HG03558 (cell line): ENCODE measurements around the gene POMGNT2.

ENCODE experiments used
- ATAC-seq: cut with Tn5 transposase; IDR thresholded peaks from one replicate; pipeline ENCODE4 v1.9.1; 2021; ENCODE audit warnings: moderate number of reproducible peaks; ENCODE audit not compliant: unreplicated experiment; ENCODE audit errors: extremely low read depth

Gene POMGNT2

GRCh38 chr3:43104039-43104438 lies 1.8 kb downstream of the POMGNT2 start:
- no peak for ATAC-seq

GRCh38 chr3:43102773-43103480 lies 3.0 kb downstream of the POMGNT2 start:
- no peak for ATAC-seq

DNA sequence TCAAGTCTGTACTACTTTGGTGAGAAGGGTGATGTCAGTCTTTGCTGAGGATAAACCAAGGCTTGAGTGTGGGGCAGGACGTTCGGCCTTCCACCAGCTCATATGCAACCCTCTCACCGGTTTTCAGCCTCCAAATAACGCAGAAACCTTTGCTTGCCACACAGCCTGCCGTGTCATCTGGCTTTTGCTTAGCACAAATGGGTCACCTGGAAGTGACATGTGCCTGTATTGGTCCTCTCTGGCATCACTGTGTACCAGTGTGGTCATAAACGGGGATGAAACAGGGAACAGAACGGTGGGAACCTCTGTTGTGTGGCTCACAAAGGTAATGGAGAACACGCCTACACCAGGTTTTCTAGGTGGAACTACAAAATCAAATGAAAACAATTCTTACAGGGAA lies 7.1 kb downstream of the POMGNT2 start:
- ATAC-seq = no peak

GRCh38 chr3:43097400-43098080 lies 8.3 kb downstream of the POMGNT2 start:
- no peak for ATAC-seq

DNA sequence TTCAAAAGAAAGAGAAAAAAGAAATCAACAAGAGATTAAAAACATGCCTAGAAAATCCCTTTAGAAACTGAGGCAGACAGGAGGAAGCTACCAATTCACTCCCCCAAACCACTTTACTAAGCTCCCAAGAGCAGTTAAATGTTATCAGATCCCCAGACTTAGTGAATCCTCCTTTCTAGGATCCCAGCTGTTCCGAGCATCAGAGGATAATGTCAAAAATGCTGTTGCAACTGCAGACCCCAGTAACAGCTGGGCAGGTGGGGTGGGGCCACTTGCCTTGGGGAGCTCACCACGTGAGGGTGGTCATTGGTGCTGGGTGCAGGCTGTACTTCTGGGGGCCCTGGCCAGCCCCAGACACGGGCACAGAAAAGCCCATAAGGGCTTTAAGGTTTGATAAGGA lies 9.1 kb downstream of the POMGNT2 start:
- ATAC-seq = no peak

DNA sequence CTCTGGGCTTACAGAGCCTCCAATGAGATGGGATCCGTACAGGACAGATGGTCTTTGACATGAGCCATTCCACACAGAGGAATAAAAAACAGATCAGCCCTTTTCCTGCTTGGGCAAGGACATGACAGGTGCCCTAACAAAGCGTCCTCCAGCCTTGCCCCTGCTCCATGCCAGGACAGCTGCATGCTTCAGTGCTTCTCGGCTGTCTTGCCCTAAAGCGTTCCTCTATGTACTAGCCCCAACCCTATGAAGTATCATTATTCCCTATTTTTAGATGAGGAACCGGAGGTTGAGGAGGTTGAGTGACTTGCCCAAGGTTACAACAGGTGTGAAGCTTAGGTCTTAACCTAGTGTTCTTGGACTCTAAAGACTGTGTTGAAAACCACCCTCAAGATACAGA lies 10.5 kb downstream of the POMGNT2 start:
- ATAC-seq = no peak

- ATAC-seq = no peak
Measured at GRCh38 chr3:43094851-43095250, 11.0 kb downstream of the POMGNT2 start.

DNA sequence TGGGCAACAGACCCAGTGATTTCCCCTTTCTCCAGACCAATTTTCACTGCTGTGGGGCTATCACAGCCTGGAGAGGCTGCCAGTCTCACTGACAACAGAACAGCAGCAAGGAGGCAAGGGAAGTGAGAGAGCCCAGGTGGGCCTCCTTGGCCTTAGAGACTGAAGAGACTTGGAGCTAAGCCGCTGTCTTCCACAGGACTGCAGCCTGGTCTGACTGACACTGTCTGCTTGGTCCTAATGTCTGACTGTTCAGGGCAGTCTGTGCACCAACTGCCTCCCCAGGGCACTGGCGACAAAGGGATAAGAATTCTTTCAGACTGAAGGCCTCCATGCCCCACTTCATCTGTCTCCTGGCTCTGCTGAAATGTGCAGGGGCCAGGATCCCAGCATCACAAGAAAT lies 11.5 kb downstream of the POMGNT2 start:
- ATAC-seq = no peak

DNA sequence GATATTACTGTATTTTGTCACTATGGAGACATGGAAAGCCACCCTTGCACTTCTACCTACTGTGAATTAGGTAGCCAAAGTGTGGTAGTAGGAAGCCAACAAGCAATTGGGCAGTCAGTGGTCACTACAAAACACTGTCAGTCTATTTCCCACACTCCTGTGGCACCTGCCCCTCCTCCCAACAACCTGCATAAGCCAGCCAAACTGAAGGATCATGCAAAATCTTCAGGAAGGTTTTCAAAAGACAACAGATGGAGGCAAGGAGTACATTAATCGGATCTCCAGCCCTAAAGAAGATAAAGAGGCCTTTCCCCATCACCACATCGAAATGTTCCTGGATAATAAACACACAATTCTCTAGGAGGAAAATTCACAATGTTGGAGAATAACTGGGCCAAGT lies 11.9 kb downstream of the POMGNT2 start:
- ATAC-seq = no peak

DNA sequence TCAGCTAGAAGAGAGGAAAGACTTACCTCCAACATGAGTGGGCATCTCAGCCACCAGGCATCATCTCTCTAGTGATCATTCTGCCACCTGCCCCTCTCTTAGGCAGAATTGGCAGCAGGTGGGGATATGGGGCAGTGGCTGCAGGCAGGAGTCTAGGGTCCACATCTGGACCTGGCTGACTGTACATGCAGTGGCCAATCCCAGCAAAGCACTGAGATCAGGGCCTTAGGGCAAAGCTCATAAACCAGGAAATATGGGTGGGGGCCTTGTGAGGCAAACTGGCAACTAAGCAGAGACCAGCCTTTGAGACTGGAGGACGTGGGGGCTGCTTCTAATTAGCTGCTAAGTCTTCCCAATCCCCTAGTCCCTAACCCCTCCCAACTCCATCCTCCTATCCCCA lies 12.9 kb downstream of the POMGNT2 start:
- no peak for ATAC-seq

- no peak for ATAC-seq
Measured at GRCh38 chr3:43091481-43091880, 14.4 kb downstream of the POMGNT2 start.

GRCh38 chr3:43090238-43090637 lies 15.6 kb downstream of the POMGNT2 start:
- ATAC-seq = no peak

- ATAC-seq = no peak
Measured at GRCh38 chr3:43089081-43089480, 16.8 kb downstream of the POMGNT2 start.

DNA sequence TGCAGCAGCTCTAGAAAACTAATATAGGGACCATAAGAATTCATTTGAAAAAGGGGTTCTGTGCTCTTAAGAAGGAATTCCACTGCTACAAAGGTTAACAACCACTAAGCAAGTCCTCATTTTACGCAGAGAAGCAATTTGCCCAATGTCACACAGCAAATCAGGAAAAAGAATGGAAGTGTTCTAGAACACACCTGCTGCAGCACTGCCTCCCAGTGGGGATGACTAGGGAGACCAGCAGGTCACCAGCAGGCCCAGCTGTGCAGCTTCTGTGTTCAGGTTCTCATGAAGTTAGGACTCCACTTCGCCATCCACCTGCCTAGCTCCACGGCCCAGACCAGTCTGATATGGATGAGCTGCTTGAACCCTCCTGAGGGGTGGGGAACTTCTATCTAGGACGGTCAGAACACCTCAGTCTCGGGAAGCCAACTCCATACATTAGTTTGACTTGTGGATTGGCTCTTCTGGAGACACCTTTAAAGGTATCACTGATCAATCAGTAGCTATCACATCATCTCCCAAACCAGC lies 18.6 kb downstream of the POMGNT2 start:
- ATAC-seq = no peak

DNA sequence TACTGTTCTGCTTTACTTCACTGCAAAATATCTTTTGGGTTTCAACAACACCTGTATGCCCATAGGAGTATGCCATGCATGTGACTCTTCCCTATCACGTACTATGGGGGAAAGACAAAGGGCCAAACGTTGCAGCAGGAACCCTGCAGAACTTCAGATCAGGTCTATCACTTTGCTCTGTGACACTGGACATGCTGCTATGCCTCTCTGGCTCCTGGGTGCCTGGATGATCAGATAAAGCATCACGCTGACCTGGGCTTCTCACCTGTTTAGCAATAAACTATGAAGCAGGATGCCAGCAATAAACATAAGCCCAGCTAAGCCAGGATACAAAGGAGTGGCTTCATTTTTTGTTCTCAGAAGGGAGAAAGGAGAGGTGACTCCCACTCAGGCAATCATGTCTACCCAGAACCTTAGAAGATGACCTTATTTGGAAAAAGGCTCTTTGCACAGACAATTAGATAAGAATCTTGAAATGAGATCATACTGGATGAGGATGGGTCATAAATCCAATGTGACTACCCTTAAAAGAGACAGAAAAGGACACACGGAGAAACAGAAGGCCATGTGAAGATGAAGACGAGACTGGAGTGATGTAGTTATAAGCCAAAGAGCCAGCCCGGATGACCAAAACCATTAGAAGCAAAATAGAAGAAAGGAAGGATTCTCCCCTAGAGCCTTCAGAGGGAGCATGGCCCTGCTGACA lies 19.3 kb downstream of the POMGNT2 start:
- ATAC-seq = no peak

DNA sequence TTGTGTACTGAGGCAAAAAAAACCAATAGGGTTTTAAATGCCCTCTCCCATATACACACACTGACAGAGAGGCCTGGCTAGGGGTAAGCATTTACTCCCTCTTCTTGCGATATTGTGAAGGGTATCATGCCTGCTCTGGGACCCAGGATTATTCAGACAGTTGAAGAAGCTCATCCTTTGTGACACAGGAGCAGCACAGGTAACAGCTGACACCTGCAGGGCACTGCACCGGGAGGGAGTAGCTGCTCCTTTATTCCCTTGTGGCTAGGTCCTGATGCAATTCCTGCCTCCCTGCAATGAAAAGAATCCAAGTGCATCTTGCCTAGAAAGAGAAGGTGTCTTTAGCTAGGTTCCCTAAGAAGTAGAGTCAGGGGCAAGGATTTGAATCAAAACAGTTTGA lies 23.4 kb downstream of the POMGNT2 start:
- no peak for ATAC-seq

GRCh38 chr3:43081796-43082195 lies 24.1 kb downstream of the POMGNT2 start:
- no peak for ATAC-seq

DNA sequence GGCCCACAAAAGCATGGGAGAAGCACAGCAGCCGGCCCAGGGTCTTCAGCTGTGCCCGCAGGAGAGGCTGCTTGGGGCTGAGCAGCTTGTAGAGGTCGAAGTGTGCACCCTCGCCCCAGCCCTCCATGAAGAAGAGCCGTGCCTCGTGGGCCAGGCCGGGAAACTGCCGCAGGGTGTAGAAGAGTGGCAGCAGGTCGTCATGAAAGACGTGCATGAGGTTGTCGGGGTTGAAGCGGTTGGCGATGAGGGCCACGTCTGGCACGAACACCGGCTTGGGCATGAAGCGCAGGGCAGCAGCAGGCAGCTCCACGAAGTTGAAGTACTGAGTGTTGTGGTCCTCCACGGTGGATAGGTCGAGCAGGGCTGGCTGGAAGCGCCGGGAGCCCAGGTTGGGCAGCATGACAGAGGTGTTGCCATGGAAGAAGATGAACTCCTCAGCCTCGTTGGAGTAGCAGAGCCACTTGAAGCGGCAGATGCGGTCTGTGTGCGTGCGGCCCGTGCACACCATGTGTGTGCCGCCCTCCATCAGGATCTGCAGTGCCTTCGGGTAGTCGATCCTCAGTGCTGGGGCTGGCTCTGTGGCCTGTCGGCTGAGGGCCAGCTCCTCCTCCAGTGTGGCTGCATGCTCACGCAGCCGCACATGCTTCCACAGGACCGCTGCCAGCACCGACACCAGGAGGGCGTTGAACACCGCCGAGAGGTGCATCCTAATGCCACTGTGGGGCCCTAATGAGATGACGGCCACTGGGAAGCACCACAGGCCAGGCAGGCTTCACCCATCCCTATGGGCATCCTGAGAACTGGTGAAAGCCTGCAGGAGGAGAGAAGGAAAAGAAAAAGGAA lies 24.9 kb downstream of the POMGNT2 start:
- ATAC-seq = no peak

DNA sequence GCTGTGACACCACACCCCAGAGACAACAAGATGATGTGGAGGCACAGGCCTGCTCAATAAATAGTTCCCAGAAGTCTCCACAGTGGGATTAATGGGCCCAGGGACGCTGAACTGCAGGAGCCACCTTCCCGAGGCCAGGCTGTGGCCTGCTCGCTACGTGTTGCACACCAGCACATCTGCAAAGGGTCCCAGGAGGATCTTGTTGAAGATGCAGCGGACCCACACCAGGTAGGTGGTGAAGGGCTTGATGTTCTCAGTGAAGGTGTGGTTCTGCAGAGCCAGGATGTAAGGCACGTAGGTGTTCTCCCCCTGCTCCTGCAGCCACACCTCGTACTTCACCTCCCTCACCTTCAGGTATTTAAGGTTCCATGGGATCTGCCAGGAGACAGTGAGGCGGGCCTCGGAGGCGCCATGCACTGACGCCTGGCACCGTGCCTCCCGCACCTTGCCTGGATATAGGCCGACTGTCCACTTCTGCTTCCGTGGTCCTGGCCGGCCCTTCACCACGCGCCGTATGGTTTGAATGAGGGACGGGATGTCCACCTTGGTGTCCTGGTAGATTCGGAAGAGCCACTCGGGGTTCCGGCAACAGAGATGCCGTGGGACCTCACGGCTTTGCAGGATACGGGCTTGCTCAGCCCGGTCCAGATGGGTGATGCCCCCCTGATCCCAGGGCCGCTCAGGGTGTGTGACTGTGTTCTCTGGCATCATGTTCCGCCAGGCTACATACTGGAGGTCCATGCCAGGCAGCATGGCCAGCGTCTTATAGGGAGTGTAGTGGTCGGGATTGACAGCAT lies 26.1 kb downstream of the POMGNT2 start:
- ATAC-seq = no peak

DNA sequence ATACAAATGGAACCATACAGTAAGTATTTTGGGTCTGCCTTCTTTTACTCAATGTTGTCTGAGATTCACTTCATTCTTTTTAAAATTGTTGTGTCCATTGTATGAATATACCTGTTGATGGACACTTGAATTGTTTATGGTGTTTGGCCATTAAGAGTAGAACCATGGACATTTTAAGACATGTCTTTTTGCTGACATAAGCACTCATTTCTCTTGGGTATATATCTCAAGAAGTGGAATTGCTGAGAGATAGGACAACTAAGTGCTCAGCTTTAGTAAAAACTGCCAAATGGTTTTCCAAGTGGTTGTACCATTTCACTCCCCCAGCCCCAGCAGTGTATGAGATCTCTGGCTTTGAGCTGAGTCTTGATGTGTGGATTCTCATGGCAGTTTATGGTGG lies 28.2 kb downstream of the POMGNT2 start:
- ATAC-seq = no peak
